AG04450 (cell line): ENCODE results near the gene TLE3. TPM values are rescaled to one million over a fixed set of nuclear protein-coding genes. Genes with fewer than 3 reads are reported as not detected.

Experiments
- CTCF ChIA-PET: fragments of 300-600, 350-600 bp; formaldehyde crosslinking; extraction: SDS; loops from one replicate; lab custom pipeline; 2022; ENCODE audit warnings: antibody characterized with exemption, inconsistent platforms; lab: Charles Lee
- POLR2A ChIA-PET: fragments of 350-600 bp; formaldehyde crosslinking; extraction: SDS; loops from one replicate; lab custom pipeline; 2021; ENCODE audit warnings: antibody characterized with exemption, inconsistent platforms; lab: Yijun Ruan, JAX
- DNase-seq: peaks from one replicate; pipeline ENCODE4 v3.0.0-alpha.2; 2011; ENCODE audit warnings: low read depth, low spot score
- H3K27ac ChIP-seq: one replicate; pipeline ENCODE4 v1.5.1; 2012; ENCODE audit warnings: low read depth, low read length, control low read depth
- H3K27me3 ChIP-seq: one replicate; pipeline ENCODE4 v1.6.0; 2012; ENCODE audit warnings: low read length; ENCODE audit not compliant: control insufficient read depth, insufficient read depth
- H3K4me3 ChIP-seq: 2 replicates; pipeline ENCODE4 v1.5.1; 2011; ENCODE audit warnings: mild to moderate bottlenecking, low read depth, low read length, control low read depth
- H3K9me3 ChIP-seq: 2 replicates; pipeline ENCODE4 v1.5.1; 2012; ENCODE audit warnings: low read length; ENCODE audit not compliant: control insufficient read depth, insufficient read depth
- polyA minus RNA-seq: library from RNA; depleted of rRNA, polyadenylated mRNA; stranded (reverse); fragments of >200 nt; gene quantifications from 2 replicates; pipeline ENCODE4 v1.2.3, GENCODE V29; 2011; rRNA and poly(A)+ RNA removed
- polyA plus RNA-seq: library from polyadenylated mRNA; depleted of rRNA; stranded (reverse); fragments of >200 nt; gene quantifications from 2 replicates; pipeline ENCODE4 v1.2.3, GENCODE V29; 2011; rRNA removed
- TF ChIP-seq, protein P1 (sequence below): IDR thresholded peaks from 2 replicates; pipeline ENCODE4 v1.5.1; 2011; ENCODE audit warnings: low read depth, low read length, control low read depth, inconsistent platforms

The TLE3 gene
- polyA plus RNA-seq (7.5 and 10.8 TPM in 2 replicates), polyA minus RNA-seq (25.2 and 31.7 TPM in 2 replicates)

DNA sequence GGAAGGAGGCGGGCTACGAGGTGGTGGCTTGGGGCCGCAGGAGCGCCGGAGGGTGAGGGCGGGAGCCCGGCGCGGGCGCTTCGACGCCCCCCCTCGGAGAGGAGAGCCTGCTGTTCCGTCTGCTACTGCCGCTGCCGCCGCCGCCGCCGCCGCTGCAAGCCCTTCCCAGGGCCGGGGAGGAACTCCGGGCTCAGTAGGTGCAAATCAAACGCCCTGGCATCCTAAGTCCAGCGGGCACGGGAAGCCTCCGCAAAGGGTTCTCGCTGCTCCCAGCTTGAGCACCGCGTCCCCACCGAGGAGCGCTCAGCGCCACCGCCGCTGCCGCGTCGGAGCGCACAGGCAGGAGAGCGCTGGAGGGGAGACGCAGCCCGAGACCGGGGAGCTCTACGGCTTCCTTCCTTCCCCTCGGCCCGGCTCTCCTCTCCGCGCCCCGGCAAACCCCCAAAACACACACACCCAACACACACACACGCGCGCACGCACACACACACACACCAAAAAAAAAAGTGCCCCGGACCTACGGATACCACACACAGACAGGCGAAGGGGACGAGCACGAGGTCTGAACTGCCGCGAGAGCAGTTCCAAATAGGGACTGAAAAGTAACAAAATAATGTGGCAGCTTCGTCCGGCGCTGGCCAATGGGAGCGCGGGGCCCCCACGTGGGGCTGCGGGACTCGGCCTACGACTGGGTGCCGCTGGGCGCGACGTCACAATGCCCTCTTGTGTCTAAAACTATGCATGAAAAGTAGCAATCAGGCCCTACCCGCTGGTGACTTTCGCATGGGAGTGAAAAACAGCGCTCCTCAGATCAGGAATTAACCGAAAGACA lies at the start of gene TLE3:
Gene TLE3 (minus strand): TSS at position 597 of the 832 bp plus-strand sequence. CDS start 1,119 bp downstream, outside the sequence.
- peak within 1 kb of the TSS; percentile 75 for H3K27ac ChIP-seq
- ChIA-PET CTCF (interaction anchor here (0.5 to 1.9 kb wide), 7 partner anchors 15 to 932 kb away, joined by 3 to 8 read pairs (median 6); no protein-coding TSS in a partner anchor), POLR2A (interaction anchor here (0.5 to 1.7 kb wide), 6 partner anchors 31 to 646 kb away, joined by 3 to 12 read pairs (median 4); no protein-coding TSS in a partner anchor)
- H3K27me3 ChIP-seq = peaks cover under 1% of the 10 kb centered on the region
- H3K4me3 ChIP-seq = peak within 1 kb of the TSS; percentile 79
- H3K9me3 ChIP-seq = no peaks in the 10 kb centered on the region; the same call in 1 of the 2 replicates
- DNase-seq = peak; percentile 97
- TF ChIP-seq, protein P1, sequence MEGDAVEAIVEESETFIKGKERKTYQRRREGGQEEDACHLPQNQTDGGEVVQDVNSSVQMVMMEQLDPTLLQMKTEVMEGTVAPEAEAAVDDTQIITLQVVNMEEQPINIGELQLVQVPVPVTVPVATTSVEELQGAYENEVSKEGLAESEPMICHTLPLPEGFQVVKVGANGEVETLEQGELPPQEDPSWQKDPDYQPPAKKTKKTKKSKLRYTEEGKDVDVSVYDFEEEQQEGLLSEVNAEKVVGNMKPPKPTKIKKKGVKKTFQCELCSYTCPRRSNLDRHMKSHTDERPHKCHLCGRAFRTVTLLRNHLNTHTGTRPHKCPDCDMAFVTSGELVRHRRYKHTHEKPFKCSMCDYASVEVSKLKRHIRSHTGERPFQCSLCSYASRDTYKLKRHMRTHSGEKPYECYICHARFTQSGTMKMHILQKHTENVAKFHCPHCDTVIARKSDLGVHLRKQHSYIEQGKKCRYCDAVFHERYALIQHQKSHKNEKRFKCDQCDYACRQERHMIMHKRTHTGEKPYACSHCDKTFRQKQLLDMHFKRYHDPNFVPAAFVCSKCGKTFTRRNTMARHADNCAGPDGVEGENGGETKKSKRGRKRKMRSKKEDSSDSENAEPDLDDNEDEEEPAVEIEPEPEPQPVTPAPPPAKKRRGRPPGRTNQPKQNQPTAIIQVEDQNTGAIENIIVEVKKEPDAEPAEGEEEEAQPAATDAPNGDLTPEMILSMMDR = peak; percentile 43

DNA sequence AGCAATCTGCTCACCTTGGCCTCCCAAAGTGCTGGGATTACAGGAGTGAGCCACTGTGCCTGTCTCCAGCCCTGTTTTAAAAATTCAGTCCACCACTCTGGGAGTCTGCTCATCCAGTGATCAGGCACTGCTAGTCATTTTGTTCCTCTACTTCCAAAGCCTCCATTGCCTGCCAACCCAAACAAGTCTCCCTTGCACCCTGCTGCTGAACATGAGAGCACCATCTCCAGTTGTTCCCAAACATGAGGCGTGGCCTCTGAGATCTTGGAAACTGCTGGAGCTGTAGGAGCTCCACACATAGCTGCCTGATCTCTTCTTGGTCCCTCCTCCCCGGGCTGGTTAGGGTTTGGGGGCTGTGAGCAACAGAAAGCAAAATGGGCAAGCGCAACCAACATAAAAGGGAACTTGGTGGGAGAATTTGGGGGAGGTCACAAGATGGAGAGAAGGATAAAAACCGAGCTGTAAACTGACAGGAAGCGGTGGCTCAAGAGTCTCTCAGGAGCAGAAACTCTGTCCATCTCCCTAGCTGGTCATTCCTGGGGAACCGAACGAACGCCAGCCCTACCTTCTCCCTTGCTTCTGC lies 49.6 kb upstream of the TLE3 start:
- no peaks in the 10 kb centered on the region for H3K9me3 ChIP-seq
- POLR2A ChIA-PET = no interaction called here
- no peak overlapping the region for H3K4me3 ChIP-seq
- no peaks in the 10 kb centered on the region for H3K27me3 ChIP-seq
- DNase-seq = no peak
- CTCF ChIA-PET = no interaction called here
- no peak overlapping the region for H3K27ac ChIP-seq
- TF ChIP-seq, protein P1 = no peak

DNA sequence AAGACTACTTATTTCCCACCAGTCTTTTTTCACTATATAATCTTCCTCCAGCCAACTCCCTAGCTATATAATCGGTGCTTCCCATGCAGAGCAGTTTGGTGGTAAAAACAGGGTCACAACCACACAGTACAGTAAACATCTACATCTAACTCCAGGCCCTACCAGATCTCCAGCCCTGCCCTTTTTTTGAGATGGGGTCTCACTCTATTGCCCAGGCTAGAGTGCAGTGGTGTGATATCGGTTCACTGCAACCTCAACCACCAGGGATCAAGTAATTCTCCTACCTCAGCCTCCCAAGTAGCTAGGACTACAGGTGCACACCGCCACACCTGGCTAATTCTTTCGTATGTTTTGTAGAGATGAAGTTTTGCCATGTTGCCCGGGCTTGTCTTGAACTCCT lies 49.1 kb upstream of the TLE3 start:
- no peak overlapping the region for H3K27ac ChIP-seq
- no peaks in the 10 kb centered on the region for H3K27me3 ChIP-seq
- H3K9me3 ChIP-seq = no peaks in the 10 kb centered on the region
- ChIA-PET CTCF (no interaction called here), POLR2A (no interaction called here)
- DNase-seq = no peak
- no peak overlapping the region for H3K4me3 ChIP-seq
- TF ChIP-seq, protein P1 = no peak

DNA sequence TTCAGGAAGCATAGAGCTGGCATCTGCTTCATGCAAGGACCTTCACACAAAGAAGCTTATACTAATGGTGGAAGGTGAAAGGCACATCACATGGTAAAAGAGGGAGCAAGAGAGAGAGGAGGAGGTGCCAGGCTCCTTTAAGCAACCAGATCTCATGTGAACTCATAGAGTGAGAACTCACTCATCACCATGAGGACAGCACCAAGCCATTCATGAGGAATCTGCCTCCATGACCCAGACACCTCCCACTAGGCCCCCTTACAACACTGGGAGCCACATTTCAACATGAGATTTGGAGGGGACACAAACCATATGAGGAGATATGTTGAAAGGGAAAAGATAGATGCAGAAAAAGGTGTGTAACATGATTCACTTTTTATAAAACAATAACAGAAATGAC lies 48.4 kb upstream of the TLE3 start:
- ChIA-PET POLR2A (no interaction called here), CTCF (no interaction called here)
- Histone ChIP-seq H3K27me3 (no peaks in the 10 kb centered on the region), H3K4me3 (no peak overlapping the region), H3K9me3 (no peaks in the 10 kb centered on the region), H3K27ac (no peak overlapping the region)
- no peak for DNase-seq
- TF ChIP-seq, protein P1 = no peak

DNA sequence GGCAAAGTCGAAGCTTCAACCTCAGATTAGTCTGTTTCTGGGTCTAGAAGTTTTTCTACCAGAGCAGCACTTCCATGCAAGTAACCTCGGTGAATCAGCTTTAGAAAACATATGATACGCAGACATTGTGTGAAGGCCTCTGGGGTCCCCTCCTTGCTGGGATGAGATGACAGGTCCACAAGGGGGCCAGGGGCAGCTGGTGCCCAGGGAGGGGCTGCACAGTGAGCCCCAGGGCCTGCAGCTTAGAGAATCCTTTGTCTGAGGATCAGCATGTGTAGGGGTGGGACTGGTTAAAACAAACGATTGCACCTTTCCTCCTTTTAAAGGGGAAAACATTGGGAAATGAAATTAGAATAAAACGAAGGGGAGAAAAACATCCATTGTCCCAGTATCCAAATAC lies 47.5 kb upstream of the TLE3 start:
- Histone ChIP-seq H3K27me3 (peaks cover 3% of the 10 kb centered on the region), H3K27ac (no peak overlapping the region), H3K9me3 (no peaks in the 10 kb centered on the region), H3K4me3 (no peak overlapping the region)
- TF ChIP-seq, protein P1 = no peak
- DNase-seq = no peak
- CTCF ChIA-PET = no interaction called here
- POLR2A ChIA-PET = no interaction called here
